T-cell (primary cell): ENCODE results near the gene SPAG9. TPM values are rescaled to one million over a fixed set of nuclear protein-coding genes. Genes with fewer than 3 reads are reported as not detected.

ENCODE experiments used
- ATAC-seq, 4 experiments: fragments of 200-7000 bp in 3 of 4; fragments of 150-1000 bp in 1 of 4; cut with Tn5 transposase; replicated peaks in 1 of 4; 1 replicate in 3 of 4; 2 replicates in 1 of 4; pipeline ENCODE4 v1.10.0; 2021; ENCODE audit warnings: moderate library complexity in 3 of 4, mild to moderate bottlenecking in 2 of 4, moderate number of reproducible peaks in 1 of 4
- CTCF ChIA-PET, 2 donors: fragments of 300-600 bp; sonication (Branson Sonifier 250); formaldehyde crosslinking; loops; one replicate each; lab custom pipeline; 2022; ENCODE audit warnings: antibody characterized with exemption in 2 of 2; lab: Charles Lee
- POLR2A ChIA-PET, 2 donors: fragments of 300-600 bp; sonication (Branson Sonifier 250); formaldehyde crosslinking; loops; one replicate each; lab custom pipeline; 2022; ENCODE audit warnings: antibody characterized with exemption in 2 of 2; lab: Charles Lee
- DNase-seq, 35 experiments: peaks; one replicate each; pipeline versions ENCODE4 v3.0.0 to v3.0.0-alpha.2; 2013 to 2023
- H3K27ac ChIP-seq: one replicate; pipeline ENCODE4 v1.5.1; 2013; ENCODE audit warnings: low read length
- H3K27me3 ChIP-seq, 2 experiments: replicated peaks in 1 of 2; 1 replicate in 1 of 2; 2 replicates in 1 of 2; pipeline versions ENCODE4 v1.6.1 to v1.7.0; 2013; ENCODE audit warnings: low read length in 1 of 2, mixed read lengths in 1 of 2; ENCODE audit not compliant: control insufficient read depth in 2 of 2, insufficient read depth in 2 of 2; ENCODE audit errors: extremely low read depth in 1 of 2
- H3K36me3 ChIP-seq, 2 donors: 1 replicate in 1 of 2; 2 replicates in 1 of 2; pipeline versions ENCODE4 v1.6.1 to v1.7.0; 2013; ENCODE audit warnings: low read length in 1 of 2; ENCODE audit not compliant: control insufficient read depth in 2 of 2, insufficient read depth in 1 of 2; ENCODE audit errors: extremely low read depth in 1 of 2
- H3K4me1 ChIP-seq, 2 experiments: 1 replicate in 1 of 2; 2 replicates in 1 of 2; pipeline versions ENCODE4 v1.6.1 to v1.7.0; 2013; ENCODE audit warnings: low read length in 2 of 2, mixed read lengths in 1 of 2; ENCODE audit not compliant: insufficient read depth in 2 of 2, control insufficient read depth in 1 of 2; ENCODE audit errors: extremely low read depth in 1 of 2
- H3K4me3 ChIP-seq, 2 donors: 1 replicate in 1 of 2; 2 replicates in 1 of 2; pipeline versions ENCODE4 v1.5.1 to v1.7.0; 2013; ENCODE audit warnings: mild to moderate bottlenecking in 2 of 2, low read length in 1 of 2, moderate library complexity in 1 of 2; ENCODE audit not compliant: control insufficient read depth in 1 of 2; ENCODE audit errors: extremely low read depth in 1 of 2
- H3K9me3 ChIP-seq: 2 replicates; pipeline ENCODE4 v1.7.0; 2013
- H3K27ac Mint-ChIP-seq, 2 donors: one replicate each; pipeline ENCODE4 v1.8.0; 2020 to 2021; ENCODE audit warnings: mild to moderate bottlenecking in 2 of 2, mixed read lengths in 2 of 2
- H3K27me3 Mint-ChIP-seq, 2 donors: one replicate each; pipeline ENCODE4 v1.8.0; 2021 to 2022; ENCODE audit warnings: mixed read lengths in 2 of 2
- H3K36me3 Mint-ChIP-seq: one replicate; pipeline ENCODE4 v1.8.0; 2021; ENCODE audit warnings: mixed read lengths
- H3K4me1 Mint-ChIP-seq, 3 donors: one replicate each; pipeline ENCODE4 v1.8.0; 2020 to 2022; ENCODE audit warnings: mixed read lengths in 3 of 3, mild to moderate bottlenecking in 1 of 3
- H3K4me3 Mint-ChIP-seq, 3 donors: one replicate each; pipeline ENCODE4 v1.8.0; 2020 to 2022; ENCODE audit warnings: mild to moderate bottlenecking in 3 of 3, mixed read lengths in 3 of 3, moderate library complexity in 3 of 3
- H3K9me3 Mint-ChIP-seq, 3 donors: one replicate each; pipeline ENCODE4 v1.8.0; 2020 to 2022; ENCODE audit warnings: mixed read lengths in 3 of 3
- WGBS: methylation state at CpG from one replicate; pipeline ENCODE4 v1.1.5; 2013; ENCODE audit warnings: missing lambda C conversion rate; ENCODE audit not compliant: insufficient coverage; 5-methylcytosine and 5-hydroxymethylcytosine counted together
- total RNA-seq, 35 experiments: library from RNA in 6 of 35; stranded (reverse) in 6 of 35; fragments of 120-200 nt in 1 of 35; gene quantifications; one replicate each; pipeline versions ENCODE4 v1.2.1 to v1.2.4 and lab custom pipeline; 2013 to 2026

SPAG9 gene
- total RNA-seq, 5 donors from 2014 or later (not counting 1 experiment from before 2014, with no cell fraction given) = 48.9 to 61.8 (median 51.9) TPM

- 93% methylated on average over 3 of the region's 11 CpGs for WGBS
- POLR2A ChIA-PET = no interaction called here
- Histone ChIP-seq H3K4me1 (peaks cover 60 to 86% of the 10 kb centered on the region in 2 experiments), H3K9me3 (no peaks in the 10 kb centered on the region), H3K27me3 (no peaks in the 10 kb centered on the region), H3K27ac (no peak overlapping the region), H3K36me3 (no peaks in the 10 kb centered on the region), H3K4me3 (no peak overlapping the region)
- Mint-ChIP-seq H3K9me3 (no peaks in the 10 kb centered on the region), H3K27ac (peak overlapping the region in 1 of 2 donors; percentile 16), H3K27me3 (no peaks in the 10 kb centered on the region), H3K4me3 (no peak overlapping the region), H3K36me3 (no peaks in the 10 kb centered on the region), H3K4me1 (peaks cover 67 to 83% (median 71%) of the 10 kb centered on the region in 3 donors)
- DNase-seq = no peak
- ATAC-seq = no peak
- CTCF ChIA-PET = no interaction called here
These were observed 206.1 kb downstream of the SPAG9 start for GRCh38 chr17:50914505-50915063.

DNA sequence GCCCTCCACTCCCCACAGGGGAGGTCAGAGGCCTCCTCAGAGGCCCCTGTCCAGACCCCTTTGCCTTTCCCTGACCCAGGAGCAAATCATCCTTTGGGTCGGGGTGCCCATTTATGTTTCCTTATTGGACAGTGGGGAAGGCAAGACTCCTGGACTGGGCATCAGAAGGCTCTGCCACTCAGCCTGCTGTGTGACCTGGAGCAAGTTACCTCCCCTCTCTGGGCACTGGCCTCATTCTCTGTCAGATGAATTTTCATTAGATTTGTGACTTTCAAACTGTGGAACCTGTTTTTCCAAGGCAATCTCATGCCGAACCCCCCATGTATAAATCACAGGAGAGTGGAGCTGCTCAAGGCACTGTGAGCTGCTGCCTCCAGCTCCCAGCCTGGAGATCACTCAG is 207.5 kb downstream of the SPAG9 start:
- no peaks in the 10 kb centered on the region for H3K9me3 Mint-ChIP-seq
- no peak for ATAC-seq
- CTCF ChIA-PET = no interaction called here
- no peaks in the 10 kb centered on the region for H3K36me3 ChIP-seq
- H3K27ac Mint-ChIP-seq = peak overlapping the region; percentile 86 to 88
- no peaks in the 10 kb centered on the region for H3K27me3 ChIP-seq
- peaks cover 69 to 85% (median 69%) of the 10 kb centered on the region in 3 donors for H3K4me1 Mint-ChIP-seq
- H3K4me3 ChIP-seq = no peak overlapping the region
- 100% methylated on average over 2 of the region's 2 CpGs for WGBS
- peak overlapping the region in 1 of 3 donors; percentile 60 for H3K4me3 Mint-ChIP-seq
- no peak for DNase-seq
- H3K36me3 Mint-ChIP-seq = no peaks in the 10 kb centered on the region
- H3K9me3 ChIP-seq = no peaks in the 10 kb centered on the region
- H3K4me1 ChIP-seq = peaks cover 58 to 86% of the 10 kb centered on the region in 2 experiments
- H3K27me3 Mint-ChIP-seq = no peaks in the 10 kb centered on the region
- POLR2A ChIA-PET = interaction anchor here (0.5 to 0.6 kb wide), 2 partner anchors 47 kb away, joined by 6 to 7 read pairs; partner anchors contain the start of gene TOB1 (in 2 of the 2)
- no peak overlapping the region for H3K27ac ChIP-seq

Other genes starting within 250 kb of the SPAG9 start
- 10 to 100 TPM; 17.7 to 28.0 (median 22.1) TPM for gene NME1, start 32.7 kb upstream of the SPAG9 start, total RNA-seq
- 100 to 1,000 TPM; 162 to 290 (median 201) TPM for gene NME2, start 45.5 kb upstream of the SPAG9 start, total RNA-seq
- gene MBTD1, start 139.2 kb upstream of the SPAG9 start, total RNA-seq = 10 to 100 TPM; 23.2 to 27.3 (median 24.7) TPM
- 10 to 100 TPM; 36.4 to 47.7 (median 39.7) TPM for gene UTP18, start 139.7 kb upstream of the SPAG9 start, total RNA-seq